SU-DHL-6 (cell line): ENCODE results near the gene MKI67.

Source experiments
- EZH2phosphoT487 ChIP-seq: fragments of 200-600 bp; sonication (generic), shearing (Covaris generic); conservative IDR thresholded peaks from 2 replicates; pipeline ENCODE4 v1.6.1; 2018; ENCODE audit warnings: mild to moderate bottlenecking, antibody characterized with exemption, low read length, moderate library complexity, mixed read lengths
- TF ChIP-seq, protein P1 (sequence below): fragments of 200-600 bp; sonication (generic); IDR thresholded peaks from one replicate; pipeline ENCODE4 v1.5.1; 2017; ENCODE audit warnings: antibody characterized with exemption, mild to moderate bottlenecking, low read length, moderate library complexity; ENCODE audit not compliant: insufficient read depth, poor library complexity, severe bottlenecking

DNA sequence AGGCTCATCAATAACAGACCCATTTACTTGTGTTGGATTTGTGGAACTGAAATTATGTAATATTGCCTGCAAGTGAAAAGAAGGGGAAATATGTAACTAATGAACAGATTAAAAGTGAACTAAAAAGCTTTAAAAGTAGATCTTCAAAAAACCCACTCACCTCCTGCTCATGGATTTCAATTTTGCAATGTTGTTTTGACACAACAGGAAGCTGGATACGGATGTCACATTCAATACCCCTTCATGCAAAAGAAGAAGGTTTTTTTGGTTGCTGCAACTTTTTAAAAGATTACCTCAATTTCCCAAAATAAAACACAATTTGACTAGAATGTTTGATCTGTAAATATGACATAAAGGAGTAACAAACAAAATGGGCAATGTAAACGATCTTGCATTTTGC is 3.3 kb downstream of the MKI67 start:
- TF ChIP-seq, protein P1, sequence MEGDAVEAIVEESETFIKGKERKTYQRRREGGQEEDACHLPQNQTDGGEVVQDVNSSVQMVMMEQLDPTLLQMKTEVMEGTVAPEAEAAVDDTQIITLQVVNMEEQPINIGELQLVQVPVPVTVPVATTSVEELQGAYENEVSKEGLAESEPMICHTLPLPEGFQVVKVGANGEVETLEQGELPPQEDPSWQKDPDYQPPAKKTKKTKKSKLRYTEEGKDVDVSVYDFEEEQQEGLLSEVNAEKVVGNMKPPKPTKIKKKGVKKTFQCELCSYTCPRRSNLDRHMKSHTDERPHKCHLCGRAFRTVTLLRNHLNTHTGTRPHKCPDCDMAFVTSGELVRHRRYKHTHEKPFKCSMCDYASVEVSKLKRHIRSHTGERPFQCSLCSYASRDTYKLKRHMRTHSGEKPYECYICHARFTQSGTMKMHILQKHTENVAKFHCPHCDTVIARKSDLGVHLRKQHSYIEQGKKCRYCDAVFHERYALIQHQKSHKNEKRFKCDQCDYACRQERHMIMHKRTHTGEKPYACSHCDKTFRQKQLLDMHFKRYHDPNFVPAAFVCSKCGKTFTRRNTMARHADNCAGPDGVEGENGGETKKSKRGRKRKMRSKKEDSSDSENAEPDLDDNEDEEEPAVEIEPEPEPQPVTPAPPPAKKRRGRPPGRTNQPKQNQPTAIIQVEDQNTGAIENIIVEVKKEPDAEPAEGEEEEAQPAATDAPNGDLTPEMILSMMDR, result no peak
- TF ChIP-seq EZH2phosphoT487, result no peak
